K562 (cell line): Measurements from ENCODE around the gene IGSF21. TPM values are rescaled to one million over a fixed set of nuclear protein-coding genes. Genes with fewer than 3 reads are reported as not detected.

Experiments used
- ATAC-seq: fragments of 200-7000 bp; cut with Tn5 transposase; 3 replicates; pipeline ENCODE4 v1.9.1; 2020; ENCODE audit warnings: moderate library complexity
- BruUV-seq: library from RNA; stranded (reverse); fragments of 400-500 nt; replicated peaks from 2 replicates; lab custom pipeline; 2021; lab: Mats Ljungman, UMichigan
- CTCF ChIA-PET: fragments of 300-600 bp; formaldehyde crosslinking; extraction: SDS; loops from one replicate; lab custom pipeline; 2021; ENCODE audit warnings: low intra/inter-chr PET ratio; lab: Yijun Ruan, JAX
- POLR2A ChIA-PET: fragments of 300-600, 350-650 bp; sonication (Branson Sonifier 250); formaldehyde crosslinking; extraction: SDS; loops from one replicate; lab custom pipeline; 2021; ENCODE audit warnings: antibody characterized with exemption, inconsistent platforms; lab: Yijun Ruan, JAX
- DNase-seq, 4 experiments: peaks; one replicate each; pipeline versions ENCODE4 v3.0.0 to v3.0.0-alpha.2; 2011 to 2018; ENCODE audit warnings: low spot score in 3 of 4, mixed read lengths in 3 of 4; ENCODE audit errors: extremely low read depth in 1 of 4
- FAIRE-seq: peaks from 2 replicates; lab custom pipeline; 2011; peaks lifted over from hg19 to GRCh38; lab: Jason Lieb, UNC
- H2AFZ ChIP-seq: 2 replicates; pipeline ENCODE4 v1.6.0; 2011; ENCODE audit warnings: low read depth, low read length, control low read depth, inconsistent platforms
- H3K27ac ChIP-seq: fragments of 200-600 bp; 3 replicates; pipeline ENCODE4 v1.8.0; 2011; ENCODE audit warnings: low read depth, mild to moderate bottlenecking, control low read depth, inconsistent platforms, low read length, moderate library complexity, mixed read lengths; ENCODE audit errors: extremely low read depth
- H3K27me3 ChIP-seq, 2 experiments: fragments of 300-600 bp in 1 of 2; 2 replicates in 1 of 2; 3 replicates in 1 of 2; pipeline versions ENCODE4 v1.6.0 to v1.8.0; 2011; ENCODE audit warnings: inconsistent platforms in 2 of 2, low read length in 2 of 2, mild to moderate bottlenecking in 1 of 2, mixed read lengths in 1 of 2, moderate library complexity in 1 of 2; ENCODE audit not compliant: control insufficient read depth in 2 of 2, insufficient read depth in 2 of 2
- H3K36me3 ChIP-seq: fragments of 300-600 bp; 3 replicates; pipeline ENCODE4 v1.8.0; 2011; ENCODE audit warnings: mild to moderate bottlenecking, low read length, inconsistent platforms; ENCODE audit not compliant: control insufficient read depth, insufficient read depth
- H3K4me1 ChIP-seq, 2 experiments: fragments of 200-600 bp in 1 of 2; replicated peaks in 1 of 2; 2 replicates in 1 of 2; 3 replicates in 1 of 2; pipeline versions ENCODE4 v1.5.1 to v1.8.0; 2011; ENCODE audit warnings: inconsistent platforms in 2 of 2, low read length in 2 of 2, mild to moderate bottlenecking in 1 of 2, mixed read lengths in 1 of 2, moderate library complexity in 1 of 2; ENCODE audit not compliant: control insufficient read depth in 2 of 2, insufficient read depth in 2 of 2
- H3K4me2 ChIP-seq: 2 replicates; pipeline ENCODE4 v1.6.1; 2011; ENCODE audit warnings: low read length, control low read depth, inconsistent platforms, mixed read lengths; ENCODE audit not compliant: insufficient read depth
- H3K4me3 ChIP-seq: fragments of 200-600 bp; sonication (generic), shearing (Covaris generic); 2 replicates; pipeline ENCODE4 v1.5.1; 2016; ENCODE audit warnings: control low read depth, inconsistent platforms
- H3K79me2 ChIP-seq: fragments of 200-600 bp; 3 replicates; pipeline ENCODE4 v1.8.0; 2011; ENCODE audit warnings: low read length, inconsistent platforms; ENCODE audit not compliant: control insufficient read depth, insufficient read depth
- H3K9ac ChIP-seq, 2 experiments: 2 replicates each; pipeline versions ENCODE4 v1.6.0 to v1.6.1; 2011; ENCODE audit warnings: low read depth in 2 of 2, low read length in 2 of 2, control low read depth in 1 of 2, inconsistent platforms in 1 of 2, mild to moderate bottlenecking in 1 of 2, mixed read lengths in 1 of 2; ENCODE audit not compliant: insufficient read depth in 1 of 2
- H3K9me1 ChIP-seq: one replicate; pipeline ENCODE4 v1.6.0; 2011; ENCODE audit warnings: inconsistent platforms, mild to moderate bottlenecking, low read length, moderate library complexity; ENCODE audit not compliant: control insufficient read depth, insufficient read depth
- H3K9me3 ChIP-seq: replicated peaks from 2 replicates; pipeline ENCODE4 v1.5.1; 2011; ENCODE audit warnings: low read depth, low read length, inconsistent platforms; ENCODE audit not compliant: control insufficient read depth, insufficient read depth
- H4K20me1 ChIP-seq: replicated peaks from 2 replicates; pipeline ENCODE4 v1.6.1; 2011; ENCODE audit warnings: low read length, inconsistent platforms, mixed read lengths; ENCODE audit not compliant: control insufficient read depth, insufficient read depth
- ELF2 ChIP-seq: fragments of 250-450 bp; sonication (Bioruptor Pico); IDR thresholded peaks from 2 replicates; pipeline ENCODE4 v1.5.0; 2021; ENCODE audit warnings: mild to moderate bottlenecking
- ETV1 ChIP-seq: fragments of 450-650 bp; conservative IDR thresholded peaks from 2 replicates; pipeline ENCODE4 v1.6.1; 2016; ENCODE audit warnings: missing genetic modification characterization, control low read depth, low read depth, missing compliant biosample characterization
- GATAD2B ChIP-seq: fragments of 450-650 bp; IDR thresholded peaks from 2 replicates; pipeline ENCODE4 v1.6.1; 2017; ENCODE audit warnings: mild to moderate bottlenecking, borderline replicate concordance
- NCOR1 ChIP-seq: fragments of 450-650 bp; IDR thresholded peaks from 2 replicates; pipeline ENCODE4 v1.6.1; 2016; ENCODE audit warnings: mild to moderate bottlenecking, moderate library complexity
- NR2C2 ChIP-seq, 2 experiments: fragments of 200-800 bp in 1 of 2; sonication (Bioruptor generic) in 1 of 2; sonication (generic) in 1 of 2; formaldehyde crosslinking in 1 of 2; IDR thresholded peaks; 2 replicates each; pipeline versions ENCODE4 v1.6.1 to v1.8.0; 2016 to 2022; ENCODE audit warnings: mild to moderate bottlenecking in 1 of 2, missing compliant biosample characterization in 1 of 2, missing genetic modification characterization in 1 of 2, missing genetic modification reagents in 1 of 2
- RB1 ChIP-seq: fragments of 450-650 bp; IDR thresholded peaks from 2 replicates; pipeline ENCODE4 v1.6.1; 2017; ENCODE audit warnings: low read depth, mild to moderate bottlenecking
- SRSF7 ChIP-seq: fragments of 200-400 bp; formaldehyde crosslinking; optimal IDR thresholded peaks from 2 replicates; pipeline ENCODE3; 2017; ENCODE audit warnings: mild to moderate bottlenecking, low read depth, low read length
- ZNF212 ChIP-seq: fragments of 450-650 bp; formaldehyde crosslinking; IDR thresholded peaks from 2 replicates; pipeline ENCODE4 v1.4.0; 2020; ENCODE audit warnings: mild to moderate bottlenecking
- WGBS: fragments of 100-300 bp; shearing (Covaris generic); methylation state at CpG from one replicate; pipeline ENCODE4 v1.1.6; 2016; ENCODE audit warnings: low coverage, mixed read lengths; ENCODE audit not compliant: insufficient coverage; ENCODE audit errors: missing lambda C conversion rate; 5-methylcytosine and 5-hydroxymethylcytosine counted together
- in situ Hi-C: fragments of 300-500 bp; cut with MboI; formaldehyde crosslinking; loops from 4 replicates; pipeline ENCODE4 v1.15.0; 2018; ENCODE audit warnings: inconsistent platforms, mixed read lengths
- intact Hi-C: fragments of 100-400 bp; cut with micrococcal nuclease; formaldehyde crosslinking; loops from 2 replicates; pipeline ENCODE4 v1.14.2; 2022
- polyA plus RNA-seq, 8 experiments: library from polyadenylated mRNA; depleted of rRNA in 4 of 8; stranded (reverse) in 5 of 8; unstranded in 3 of 8; fragments of >200 nt; fragmentation: Nextera tagmentation in 2 of 8; fragmentation: Illumina TruSeq in 1 of 8; extraction: Ambion mirVana in 2 of 8; extraction: Trizol in 1 of 8; gene quantifications; 2 replicates each; pipeline versions ENCODE4 v1.2.1 to v1.2.3, GENCODE V29; 2011 to 2014; ENCODE audit warnings: inconsistent platforms in 1 of 8, missing spikeins in 1 of 8
- total RNA-seq, 7 experiments: library from RNA; depleted of rRNA in 6 of 7; stranded (reverse); fragments of >200 nt in 6 of 7; fragmentation: Illumina TruSeq in 2 of 7; extraction: Trizol in 2 of 7; gene quantifications; 2 replicates each; pipeline versions ENCODE4 v1.2.1 to v1.2.3, GENCODE V29; 2011 to 2021; ENCODE audit warnings: low replicate concordance in 1 of 7
- TF ChIP-seq, protein P1 (sequence below): fragments of 450-650 bp; formaldehyde crosslinking; IDR thresholded peaks from 2 replicates; pipeline ENCODE4 v1.4.0; 2020; ENCODE audit warnings: mild to moderate bottlenecking, moderate library complexity

The IGSF21 gene
- total and polyA plus RNA-seq, 9 of the 15 experiments (the other 6 are each of a cell fraction or from before 2014, with no cell fraction given), result not detected

DNA sequence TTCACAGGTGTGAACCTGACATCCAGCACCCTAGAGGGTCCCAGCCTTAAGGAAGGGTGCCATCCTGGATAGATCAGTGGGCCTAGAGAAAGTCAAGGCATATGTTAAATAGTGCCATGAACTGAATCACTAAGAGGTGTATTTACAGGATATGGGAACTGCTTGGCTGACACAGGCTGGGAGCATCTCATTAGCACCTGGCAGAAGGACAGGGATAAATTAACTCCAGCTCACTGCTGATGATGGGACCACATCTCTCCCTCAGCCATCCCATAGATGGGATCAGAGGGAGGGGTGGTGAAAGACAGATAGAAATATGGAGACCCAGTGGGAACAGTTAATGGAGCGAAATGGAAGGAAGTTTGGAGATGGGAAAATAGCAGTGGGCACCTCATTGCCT lies 122.0 kb downstream of the IGSF21 start:
- ATAC-seq (no peak), FAIRE-seq (no peak), DNase-seq (no peak)
- no peaks in the 10 kb centered on the region for H3K4me1 ChIP-seq
- WGBS, result 8% methylated on average over 1 of the region's 1 CpG
- H3K4me3 ChIP-seq, result no peak overlapping the region
- ChIA-PET POLR2A (interaction anchor here (0.6 kb wide), 1 partner anchor 297 kb away, joined by 3 read pairs; no protein-coding TSS in a partner anchor), CTCF (no interaction called here)
- no peaks in the 10 kb centered on the region for H3K79me2 ChIP-seq
- intact Hi-C loops (no loop called here), in situ Hi-C loops (loop anchor here (10.0 kb wide), 1 partner anchor 555 kb away; no protein-coding TSS in a partner anchor)
- H3K36me3 ChIP-seq, result no peaks in the 10 kb centered on the region
- BruUV-seq, result no TSS peak
- peaks cover 4% of the 10 kb centered on the region; the same call in 1 of the 2 replicates for H3K9me3 ChIP-seq
- TF ChIP-seq, protein P1, sequence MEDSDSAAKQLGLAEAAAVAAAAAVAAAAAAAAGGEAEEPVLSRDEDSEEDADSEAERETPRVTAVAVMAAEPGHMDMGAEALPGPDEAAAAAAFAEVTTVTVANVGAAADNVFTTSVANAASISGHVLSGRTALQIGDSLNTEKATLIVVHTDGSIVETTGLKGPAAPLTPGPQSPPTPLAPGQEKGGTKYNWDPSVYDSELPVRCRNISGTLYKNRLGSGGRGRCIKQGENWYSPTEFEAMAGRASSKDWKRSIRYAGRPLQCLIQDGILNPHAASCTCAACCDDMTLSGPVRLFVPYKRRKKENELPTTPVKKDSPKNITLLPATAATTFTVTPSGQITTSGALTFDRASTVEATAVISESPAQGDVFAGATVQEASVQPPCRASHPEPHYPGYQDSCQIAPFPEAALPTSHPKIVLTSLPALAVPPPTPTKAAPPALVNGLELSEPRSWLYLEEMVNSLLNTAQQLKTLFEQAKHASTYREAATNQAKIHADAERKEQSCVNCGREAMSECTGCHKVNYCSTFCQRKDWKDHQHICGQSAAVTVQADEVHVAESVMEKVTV (CRISPR knock-in tag), result no peak
- TF ChIP-seq NR2C2 (CRISPR knock-in tag; IDR thresholded peaks at IDR 0.05) (no peak), NR2C2 (tag; IDR thresholded peaks at IDR 0.05) (no peak), GATAD2B (no peak), RB1 (no peak), ZNF212 (CRISPR knock-in tag) (no peak), ELF2 (CRISPR knock-in tag) (no peak), NCOR1 (no peak), ETV1 (tag) (no peak), SRSF7 (no peak)
- H3K27ac ChIP-seq, result no peak overlapping the region
- no peaks in the 10 kb centered on the region; a peak in 1 of 5 replicates for H3K27me3 ChIP-seq
- no peak overlapping the region for H3K9ac ChIP-seq
- H3K9me1 ChIP-seq, result no peaks in the 10 kb centered on the region
- no peaks in the 10 kb centered on the region for H4K20me1 ChIP-seq
- no peak overlapping the region for H3K4me2 ChIP-seq
- H2AFZ ChIP-seq, result no peak overlapping the region
